Measurements from ENCODE around the gene ALOXE3.

- TF ChIP-seq CTCF (IDR thresholded peaks at IDR 0.05): no peak
- no peak for TF ChIP-seq POLR2A (IDR thresholded peaks at IDR 0.05)
Measured at GRCh38 chr17:8074554-8074953, 43.8 kb downstream of the ALOXE3 start.

Data from body of pancreas (tissue), 4 donors.